Activated gamma-delta T cell treated with Interleukin-2 at 50 U/mL for 16 hours (primary cell): ENCODE results near the gene HSPB9.

ENCODE experiments used
- DNase-seq: peaks from one replicate; pipeline ENCODE4 v3.0.0-alpha.2; 2020

The HSPB9 gene

GRCh38 chr17:42146911-42147607 is 24.5 kb downstream of the HSPB9 start:
- no peak for DNase-seq

- DNase-seq, result no peak
Observed at GRCh38 chr17:42153919-42154742, 31.5 kb downstream of the HSPB9 start.

GRCh38 chr17:42155614-42156045 is 33.0 kb downstream of the HSPB9 start:
- DNase-seq, result no peak

GRCh38 chr17:42159796-42160530 is 37.4 kb downstream of the HSPB9 start:
- no peak for DNase-seq

GRCh38 chr17:42160531-42160910 is 37.9 kb downstream of the HSPB9 start:
- DNase-seq, result no peak

- DNase-seq, result no peak
Observed at GRCh38 chr17:42163113-42163512, 40.5 kb downstream of the HSPB9 start.

- no peak for DNase-seq
Observed at GRCh38 chr17:42163696-42164407, 41.2 kb downstream of the HSPB9 start.

- no peak for DNase-seq
Observed at GRCh38 chr17:42165751-42166150, 43.1 kb downstream of the HSPB9 start.

GRCh38 chr17:42166196-42166763 is 43.7 kb downstream of the HSPB9 start:
- no peak for DNase-seq

- DNase-seq, result no peak
Observed at GRCh38 chr17:42167807-42168206, 45.2 kb downstream of the HSPB9 start.

- DNase-seq, result no peak
Observed at GRCh38 chr17:42169351-42169750, 46.7 kb downstream of the HSPB9 start.

- DNase-seq, result no peak
Observed at GRCh38 chr17:42171831-42172230, 49.2 kb downstream of the HSPB9 start.
